Tibial artery (tissue), 4 donors: ENCODE data around the gene RNF223.

Experiments used
- DNase-seq, 2 donors: peaks; one replicate each; pipeline ENCODE4 v3.0.0-alpha.2; 2019
- H3K27ac ChIP-seq, 2 donors: fragments of 200-600 bp; sonication (generic) in 1 of 2; 1 replicate in 1 of 2; 2 replicates in 1 of 2; pipeline ENCODE4 v1.5.1; 2018 to 2019; ENCODE audit warnings: mild to moderate bottlenecking in 1 of 2
- H3K27me3 ChIP-seq, 2 donors: fragments of 200-600 bp; sonication (generic) in 1 of 2; one replicate each; pipeline versions ENCODE4 v1.5.1 to v1.6.0; 2016 to 2019
- H3K36me3 ChIP-seq, 3 donors: fragments of 200-600 bp; sonication (generic) in 2 of 3; one replicate each; pipeline ENCODE4 v1.5.1; 2016 to 2019; ENCODE audit warnings: mild to moderate bottlenecking in 2 of 3
- H3K4me1 ChIP-seq, 4 donors: fragments of 200-600 bp; sonication (generic) in 2 of 4; 1 replicate in 3 of 4; 2 replicates in 1 of 4; pipeline ENCODE4 v1.5.1; 2016 to 2019
- H3K4me3 ChIP-seq, 2 donors: fragments of 200-600 bp; sonication (generic) in 1 of 2; 1 replicate in 1 of 2; 2 replicates in 1 of 2; pipeline ENCODE4 v1.5.1; 2018 to 2019; ENCODE audit warnings: mild to moderate bottlenecking in 2 of 2
- H3K9me3 ChIP-seq, 3 donors: fragments of 200-600 bp; sonication (generic) in 1 of 3; one replicate each; pipeline ENCODE4 v1.5.1; 2016 to 2019
- intact Hi-C: fragments of 100-400 bp; cut with DNase I; formaldehyde crosslinking; loops from one replicate; pipeline ENCODE4 v1.15.0; 2023; ENCODE audit warnings: low total_unique reads
- TF ChIP-seq, protein P1 (sequence below), 2 experiments: fragments of 200-600 bp in 1 of 2; fragments of 450-650 bp in 1 of 2; IDR thresholded peaks; one replicate each; pipeline ENCODE4 v1.5.1; 2017 to 2019; ENCODE audit warnings: antibody characterized with exemption in 2 of 2, mild to moderate bottlenecking in 1 of 2, moderate library complexity in 1 of 2

RNF223 gene

DNA sequence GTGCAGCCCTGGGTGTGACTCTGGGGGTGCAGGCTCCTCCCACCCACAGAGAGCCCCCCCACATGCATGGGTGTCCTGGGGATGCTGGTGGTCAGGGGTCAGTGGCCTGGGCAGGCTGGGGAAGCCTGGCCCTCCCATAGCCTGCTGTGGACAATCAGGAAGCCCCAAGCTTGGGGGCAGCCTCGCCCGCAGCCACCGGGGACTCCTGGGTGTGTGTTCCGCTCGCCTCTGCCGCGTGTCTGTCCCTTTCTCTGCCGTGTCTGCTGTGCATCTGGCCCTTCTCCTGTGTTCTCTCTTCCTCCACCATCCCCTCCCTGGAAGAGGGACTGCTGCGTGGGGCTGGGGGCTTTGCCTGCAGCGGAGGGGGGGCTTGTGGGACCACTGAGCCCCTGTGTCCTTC, 31.3 kb downstream of the RNF223 start:
- H3K4me1 ChIP-seq = peaks cover 6 to 16% (median 14%) of the 10 kb centered on the region in 4 donors
- H3K4me3 ChIP-seq = no peak overlapping the region
- peaks cover 0 to 52% (median 23%) of the 10 kb centered on the region in 3 donors for H3K36me3 ChIP-seq
- peaks cover 0 to 12% of the 10 kb centered on the region in 2 donors for H3K27me3 ChIP-seq
- no peak for DNase-seq
- H3K9me3 ChIP-seq = no peaks in the 10 kb centered on the region
- TF ChIP-seq, protein P1, sequence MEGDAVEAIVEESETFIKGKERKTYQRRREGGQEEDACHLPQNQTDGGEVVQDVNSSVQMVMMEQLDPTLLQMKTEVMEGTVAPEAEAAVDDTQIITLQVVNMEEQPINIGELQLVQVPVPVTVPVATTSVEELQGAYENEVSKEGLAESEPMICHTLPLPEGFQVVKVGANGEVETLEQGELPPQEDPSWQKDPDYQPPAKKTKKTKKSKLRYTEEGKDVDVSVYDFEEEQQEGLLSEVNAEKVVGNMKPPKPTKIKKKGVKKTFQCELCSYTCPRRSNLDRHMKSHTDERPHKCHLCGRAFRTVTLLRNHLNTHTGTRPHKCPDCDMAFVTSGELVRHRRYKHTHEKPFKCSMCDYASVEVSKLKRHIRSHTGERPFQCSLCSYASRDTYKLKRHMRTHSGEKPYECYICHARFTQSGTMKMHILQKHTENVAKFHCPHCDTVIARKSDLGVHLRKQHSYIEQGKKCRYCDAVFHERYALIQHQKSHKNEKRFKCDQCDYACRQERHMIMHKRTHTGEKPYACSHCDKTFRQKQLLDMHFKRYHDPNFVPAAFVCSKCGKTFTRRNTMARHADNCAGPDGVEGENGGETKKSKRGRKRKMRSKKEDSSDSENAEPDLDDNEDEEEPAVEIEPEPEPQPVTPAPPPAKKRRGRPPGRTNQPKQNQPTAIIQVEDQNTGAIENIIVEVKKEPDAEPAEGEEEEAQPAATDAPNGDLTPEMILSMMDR (IDR thresholded peaks at IDR 0.05) = no peak
- no peak overlapping the region for H3K27ac ChIP-seq
- intact Hi-C loops = no loop called here

DNA sequence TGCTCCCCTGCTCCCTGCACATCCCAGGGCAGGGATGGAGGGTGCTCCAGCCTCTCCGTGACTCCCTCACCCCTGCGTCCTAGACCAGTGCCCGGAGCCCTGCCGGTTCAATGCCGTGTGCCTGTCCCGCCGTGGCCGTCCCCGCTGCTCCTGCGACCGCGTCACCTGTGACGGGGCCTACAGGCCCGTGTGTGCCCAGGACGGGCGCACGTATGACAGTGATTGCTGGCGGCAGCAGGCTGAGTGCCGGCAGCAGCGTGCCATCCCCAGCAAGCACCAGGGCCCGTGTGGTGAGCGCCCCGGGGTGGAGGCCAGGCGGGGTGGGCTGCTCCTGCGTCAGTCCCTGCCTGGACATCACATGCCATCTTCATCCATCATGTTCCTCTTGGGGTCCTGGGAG, 32.2 kb downstream of the RNF223 start:
- TF ChIP-seq, protein P1 (IDR thresholded peaks at IDR 0.05) = no peak
- DNase-seq = no peak
- H3K4me3 ChIP-seq = no peak overlapping the region
- H3K36me3 ChIP-seq = peaks cover 0 to 43% (median 17%) of the 10 kb centered on the region in 3 donors
- peaks cover 0 to 17% of the 10 kb centered on the region in 2 donors for H3K27me3 ChIP-seq
- no peak overlapping the region for H3K27ac ChIP-seq
- H3K9me3 ChIP-seq = no peaks in the 10 kb centered on the region
- peaks cover 6 to 16% (median 14%) of the 10 kb centered on the region in 4 donors for H3K4me1 ChIP-seq
- intact Hi-C loops = no loop called here

DNA sequence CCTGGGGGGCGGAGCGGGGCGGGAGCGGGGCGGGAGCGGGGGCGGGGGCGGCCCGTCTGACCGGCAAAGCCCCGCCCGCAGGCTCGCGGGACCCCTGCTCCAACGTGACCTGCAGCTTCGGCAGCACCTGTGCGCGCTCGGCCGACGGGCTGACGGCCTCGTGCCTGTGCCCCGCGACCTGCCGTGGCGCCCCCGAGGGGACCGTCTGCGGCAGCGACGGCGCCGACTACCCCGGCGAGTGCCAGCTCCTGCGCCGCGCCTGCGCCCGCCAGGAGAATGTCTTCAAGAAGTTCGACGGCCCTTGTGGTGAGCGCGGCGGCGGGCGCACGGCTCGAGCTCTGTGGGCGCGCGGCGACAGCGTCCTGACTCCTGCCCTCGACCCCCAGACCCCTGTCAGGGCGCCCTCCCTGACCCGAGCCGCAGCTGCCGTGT, 33.0 kb downstream of the RNF223 start:
- DNase-seq = no peak
- TF ChIP-seq, protein P1 (IDR thresholded peaks at IDR 0.05) = no peak
- Histone ChIP-seq H3K36me3 (peaks cover 0 to 35% (median 9%) of the 10 kb centered on the region in 3 donors), H3K4me1 (peaks cover 6 to 16% (median 14%) of the 10 kb centered on the region in 4 donors), H3K4me3 (peak overlapping the region in 1 of 2 donors; percentile 65), H3K27me3 (peaks cover 0 to 25% of the 10 kb centered on the region in 2 donors), H3K9me3 (no peaks in the 10 kb centered on the region), H3K27ac (no peak overlapping the region)
- intact Hi-C loops = no loop called here

DNA sequence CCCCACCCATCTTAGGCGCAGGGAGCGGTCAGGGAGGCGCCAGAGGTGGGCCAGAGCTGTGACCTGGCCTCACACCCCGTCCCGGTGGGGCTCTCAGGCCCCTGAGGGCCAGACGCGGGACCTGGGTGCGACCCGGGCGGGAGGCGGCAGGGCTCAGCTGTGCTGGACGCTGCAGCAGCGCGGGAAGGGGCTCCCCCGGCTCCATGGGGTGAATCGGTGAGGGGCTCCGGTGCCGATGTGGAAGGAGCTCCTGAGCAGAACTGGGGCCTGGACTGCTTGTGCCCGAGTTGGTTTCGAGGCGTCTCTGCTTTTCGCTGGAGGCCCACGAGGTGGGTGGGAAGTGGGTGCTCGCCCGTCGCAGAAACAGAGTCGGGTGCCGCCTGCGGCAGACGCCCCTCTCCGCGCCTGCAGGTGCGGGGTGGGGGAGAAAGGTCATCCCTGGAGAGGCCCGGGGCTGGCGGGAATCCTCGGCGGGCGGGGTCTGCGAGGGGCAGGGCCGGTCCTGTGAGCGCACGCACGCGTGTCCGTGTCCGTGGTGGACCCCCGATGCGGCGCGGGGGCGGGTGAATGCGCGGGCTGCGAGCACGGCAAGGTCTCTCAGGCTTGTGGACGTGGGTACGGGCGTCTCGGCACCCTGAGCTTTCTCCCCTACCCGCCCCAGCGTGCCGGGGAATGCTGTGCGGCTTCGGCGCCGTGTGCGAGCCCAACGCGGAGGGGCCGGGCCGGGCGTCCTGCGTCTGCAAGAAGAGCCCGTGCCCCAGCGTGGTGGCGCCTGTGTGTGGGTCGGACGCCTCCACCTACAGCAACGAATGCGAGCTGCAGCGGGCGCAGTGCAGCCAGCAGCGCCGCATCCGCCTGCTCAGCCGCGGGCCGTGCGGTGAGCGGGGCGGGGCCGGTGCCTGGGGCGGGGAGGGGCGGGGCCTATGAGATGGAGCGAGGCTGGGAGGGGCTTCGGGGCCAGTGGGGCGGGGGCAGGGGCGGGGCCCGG, 33.8 kb downstream of the RNF223 start:
- H3K4me1 ChIP-seq = peaks cover 6 to 16% (median 14%) of the 10 kb centered on the region in 4 donors
- no peaks in the 10 kb centered on the region for H3K9me3 ChIP-seq
- peak overlapping the region; percentile 12 to 19 for H3K27ac ChIP-seq
- peak overlapping the region; percentile 42 to 65 for H3K4me3 ChIP-seq
- peaks cover 0 to 30% (median under 1%) of the 10 kb centered on the region in 3 donors for H3K36me3 ChIP-seq
- peak; percentile 58 to 82 for DNase-seq
- peaks cover 0 to 32% of the 10 kb centered on the region in 2 donors for H3K27me3 ChIP-seq
- intact Hi-C loops = no loop called here
- TF ChIP-seq, protein P1 (IDR thresholded peaks at IDR 0.05) = peak in 1 of 2 experiments; percentile 18

DNA sequence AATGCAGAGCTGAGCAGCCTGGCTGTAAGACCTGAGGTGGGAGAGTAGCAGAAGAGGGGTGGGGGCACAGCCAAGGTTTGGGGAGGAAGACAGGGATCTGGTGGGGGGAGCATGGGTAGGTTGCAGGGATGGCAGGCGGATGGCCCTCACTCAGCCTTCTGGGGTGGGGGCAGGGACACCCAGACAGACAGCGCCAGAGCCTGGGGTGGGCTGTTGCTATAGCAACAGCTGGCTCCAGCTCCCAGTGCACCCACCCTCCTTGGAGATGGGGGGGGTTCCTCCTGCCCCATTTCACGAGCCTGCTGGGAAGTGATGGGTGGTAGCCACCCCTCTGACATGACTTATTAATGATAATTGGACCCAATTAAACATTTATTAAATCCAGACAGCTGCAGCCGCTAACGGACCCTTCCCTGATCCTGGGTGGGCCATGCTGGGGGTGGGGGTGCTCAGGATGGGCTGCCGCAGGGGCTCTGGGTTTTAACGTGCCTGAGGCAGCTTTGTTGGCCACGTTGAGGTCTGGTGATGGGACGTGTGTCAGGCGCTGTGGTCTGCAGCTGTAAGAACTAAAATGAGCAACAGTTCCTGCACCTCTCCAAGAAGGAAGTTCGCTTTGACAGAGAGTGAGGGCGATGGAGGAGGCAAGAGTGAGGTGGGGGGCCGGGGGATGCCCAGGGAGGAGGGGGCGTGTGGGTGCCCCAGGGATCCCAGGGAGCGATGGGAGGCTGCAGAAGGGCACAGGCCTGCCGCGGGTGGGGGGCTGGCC, 34.8 kb downstream of the RNF223 start:
- Histone ChIP-seq H3K27me3 (peaks cover 0 to 41% of the 10 kb centered on the region in 2 donors), H3K4me1 (peaks cover 6 to 17% (median 15%) of the 10 kb centered on the region in 4 donors), H3K4me3 (no peak overlapping the region), H3K27ac (no peak overlapping the region), H3K9me3 (no peaks in the 10 kb centered on the region), H3K36me3 (peaks cover 0 to 23% (median 0%) of the 10 kb centered on the region in 3 donors)
- intact Hi-C loops = no loop called here
- no peak for DNase-seq
- TF ChIP-seq, protein P1 (IDR thresholded peaks at IDR 0.05) = no peak
